GM18870 (cell line): Measurements from ENCODE around the gene RNF141.

Source experiments
- ATAC-seq: cut with Tn5 transposase; IDR thresholded peaks from one replicate; pipeline ENCODE4 v1.9.1; 2021; ENCODE audit warnings: moderate library complexity; ENCODE audit not compliant: unreplicated experiment

The RNF141 gene

GRCh38 chr11:10499874-10500601 is 40.9 kb downstream of the RNF141 start:
- no peak for ATAC-seq

GRCh38 chr11:10499452-10499851 is 41.5 kb downstream of the RNF141 start:
- ATAC-seq: no peak

GRCh38 chr11:10498426-10499250 is 42.3 kb downstream of the RNF141 start:
- ATAC-seq: no peak

- ATAC-seq: no peak
These were observed 43.0 kb downstream of the RNF141 start for GRCh38 chr11:10498022-10498400.

- ATAC-seq: no peak
These were observed 43.5 kb downstream of the RNF141 start for GRCh38 chr11:10497371-10498021.

- ATAC-seq: no peak
These were observed 44.6 kb downstream of the RNF141 start for GRCh38 chr11:10496296-10496936.

GRCh38 chr11:10495464-10495786 is 45.6 kb downstream of the RNF141 start:
- no peak for ATAC-seq

GRCh38 chr11:10494636-10495463 is 46.1 kb downstream of the RNF141 start:
- ATAC-seq: no peak

- no peak for ATAC-seq
These were observed 47.8 kb downstream of the RNF141 start for GRCh38 chr11:10493041-10493663.

GRCh38 chr11:10492084-10492483 is 48.9 kb downstream of the RNF141 start:
- ATAC-seq: no peak

GRCh38 chr11:10490398-10491241 is 50.4 kb downstream of the RNF141 start:
- ATAC-seq: no peak

GRCh38 chr11:10490032-10490397 is 51.0 kb downstream of the RNF141 start:
- ATAC-seq: no peak

GRCh38 chr11:10488934-10489691 is 51.9 kb downstream of the RNF141 start:
- ATAC-seq: peak; percentile 54

- no peak for ATAC-seq
These were observed 52.7 kb downstream of the RNF141 start for GRCh38 chr11:10488121-10488933.

GRCh38 chr11:10487002-10487647 is 53.9 kb downstream of the RNF141 start:
- no peak for ATAC-seq

- ATAC-seq: no peak
These were observed 54.7 kb downstream of the RNF141 start for GRCh38 chr11:10486161-10486840.

- no peak for ATAC-seq
These were observed 55.3 kb downstream of the RNF141 start for GRCh38 chr11:10485646-10486045.
